ENCODE measurements around the gene OR2Y1. TPM values are rescaled to one million over a fixed set of nuclear protein-coding genes. Genes with fewer than 3 reads are reported as not detected.

Gene OR2Y1
- total and polyA plus RNA-seq, 2 of the 13 experiments (the other 11 are each of a cell fraction or from before 2014, with no cell fraction given), result not detected

GRCh38 chr5:180771839-180772238, 32.0 kb upstream of the OR2Y1 start:
- Histone ChIP-seq H3K4me2 (ENCODE audit: low read depth, low read length) (no peak overlapping the region), H3K36me3 (replicated peaks in 1 of 2; ENCODE audit: control insufficient read depth in 1 of 2, insufficient read depth in 2 of 2, low read length in 2 of 2) (no peaks in the 10 kb centered on the region), H4K20me1 (ENCODE audit: insufficient read depth, low read length) (no peaks in the 10 kb centered on the region), H3K9ac (ENCODE audit: insufficient read depth, low read depth, low read length) (no peak overlapping the region), H3K4me3 (replicated peaks in 1 of 3; ENCODE audit: insufficient read depth in 1 of 3, low read depth in 2 of 3, low read length in 3 of 3) (no peak overlapping the region), H3K27ac (ENCODE audit: extremely low read length, insufficient read depth, low read length) (no peak overlapping the region), H3K27me3 (ENCODE audit: control insufficient read depth in 1 of 2, insufficient read depth in 2 of 2, low read length in 2 of 2) (peaks cover 0 to 6% of the 10 kb centered on the region in 2 experiments; a peak in 1 of 5 replicates), H2AFZ (ENCODE audit: low read length) (no peak overlapping the region), H3K4me1 (ENCODE audit: insufficient read depth, low read length) (peaks cover 7% of the 10 kb centered on the region), H3K79me2 (ENCODE audit: insufficient read depth, low read length) (no peaks in the 10 kb centered on the region), H3K9me3 (ENCODE audit: low read length) (peaks cover 7% of the 10 kb centered on the region)
- ATAC-seq (no peak), FAIRE-seq (no peak), DNase-seq (ENCODE audit: low spot score) (no peak)
- in situ Hi-C loops (cut with HindIII; ENCODE audit: extremely low pct_ligation_motif_present, low pct_unique_long_range_greater_than_20kb), result no loop called here
- ChIA-PET POLR2A (no interaction called here), CTCF (ENCODE audit: low intra/inter-chr PET ratio, low total read pairs) (no interaction called here)
- no TSS peak for BruUV-seq (replicated peaks)
- intact Hi-C loops (cut with micrococcal nuclease; ENCODE audit: unreplicated experiment), result no loop called here
- TF ChIP-seq ZNF776 (CRISPR knock-in tag; IDR thresholded peaks at IDR 0.05), result no peak

GRCh38 chr5:180769821-180770220, 30.0 kb upstream of the OR2Y1 start:
- H3K36me3 ChIP-seq (replicated peaks in 1 of 2; ENCODE audit: control insufficient read depth in 1 of 2, insufficient read depth in 2 of 2, low read length in 2 of 2), result no peaks in the 10 kb centered on the region
- BruUV-seq (replicated peaks), result no TSS peak
- intact Hi-C loops (cut with micrococcal nuclease; ENCODE audit: unreplicated experiment), result no loop called here
- H2AFZ ChIP-seq (ENCODE audit: low read length), result no peak overlapping the region
- H3K27me3 ChIP-seq (ENCODE audit: control insufficient read depth in 1 of 2, insufficient read depth in 2 of 2, low read length in 2 of 2), result no peaks in the 10 kb centered on the region; a peak in 1 of 5 replicates
- H3K9ac ChIP-seq (ENCODE audit: insufficient read depth, low read depth, low read length), result no peak overlapping the region
- in situ Hi-C loops (cut with HindIII; ENCODE audit: extremely low pct_ligation_motif_present, low pct_unique_long_range_greater_than_20kb), result no loop called here
- WGBS (ENCODE audit: low lambda C conversion rate), result 9% methylated on average over 3 of the region's 3 CpGs
- ChIA-PET POLR2A (no interaction called here), CTCF (ENCODE audit: low intra/inter-chr PET ratio, low total read pairs) (no interaction called here)
- TF ChIP-seq FOXA3 (CRISPR knock-in tag; IDR thresholded peaks at IDR 0.05) (peak; percentile 41; the same call in 1 of the 2 replicates), MAFK (conservative IDR thresholded peaks at IDR 0.05 in 1 of 2, IDR thresholded peaks at IDR 0.05 in 1 of 2; ENCODE audit: low read length in 2 of 2) (peak; percentile 41 to 59; a peak in 3 of 4 replicates), FOXA1 (IDR thresholded peaks at IDR 0.05) (0 out of 2 replicates have a peak, but pooled peaks have one; percentile 13), FOXA1 (CRISPR knock-in tag; IDR thresholded peaks at IDR 0.05) (no peak), NFE2L2 (IDR thresholded peaks at IDR 0.05; ENCODE audit: low read length) (peak; percentile 96), POLR2G (IDR thresholded peaks at IDR 0.05; ENCODE audit: low read depth, low read length) (no peak), EP300 (IDR thresholded peaks at IDR 0.05; ENCODE audit: low read depth in 2 of 2, low read length in 2 of 2) (peak in 1 of 2 experiments; percentile 18; a peak in 1 of 4 replicates), EP300 (CRISPR knock-in tag; IDR thresholded peaks at IDR 0.05; ENCODE audit: borderline replicate concordance) (no peak), MAFF (IDR thresholded peaks at IDR 0.05; ENCODE audit: low read depth, low read length) (peak; percentile 59; the same call in 1 of the 2 replicates), ARID3A (IDR thresholded peaks at IDR 0.05; ENCODE audit: low read depth, low read length) (0 out of 2 replicates have a peak, but pooled peaks have one; percentile 25), ZNF652 (CRISPR knock-in tag; IDR thresholded peaks at IDR 0.05; ENCODE audit: borderline replicate concordance, low read depth) (no peak)
- no peaks in the 10 kb centered on the region for H3K79me2 ChIP-seq (ENCODE audit: insufficient read depth, low read length)
- no peak overlapping the region for H3K4me2 ChIP-seq (ENCODE audit: low read depth, low read length)
- no peak; the same call in 2 of the 3 replicates for ATAC-seq
- DNase-seq (ENCODE audit: low spot score), result peak; percentile 32
- H3K9me3 ChIP-seq (ENCODE audit: low read length), result peaks cover 7% of the 10 kb centered on the region
- no peaks in the 10 kb centered on the region for H4K20me1 ChIP-seq (ENCODE audit: insufficient read depth, low read length)
- FAIRE-seq, result no peak
- no peak overlapping the region for H3K27ac ChIP-seq (ENCODE audit: extremely low read length, insufficient read depth, low read length)
- H3K4me1 ChIP-seq (ENCODE audit: insufficient read depth, low read length), result peaks cover 7% of the 10 kb centered on the region
- H3K4me3 ChIP-seq (replicated peaks in 1 of 3; ENCODE audit: insufficient read depth in 1 of 3, low read depth in 2 of 3, low read length in 3 of 3), result no peak overlapping the region
